ENCODE results near the gene ADGRB3.

The ADGRB3 gene

DNA sequence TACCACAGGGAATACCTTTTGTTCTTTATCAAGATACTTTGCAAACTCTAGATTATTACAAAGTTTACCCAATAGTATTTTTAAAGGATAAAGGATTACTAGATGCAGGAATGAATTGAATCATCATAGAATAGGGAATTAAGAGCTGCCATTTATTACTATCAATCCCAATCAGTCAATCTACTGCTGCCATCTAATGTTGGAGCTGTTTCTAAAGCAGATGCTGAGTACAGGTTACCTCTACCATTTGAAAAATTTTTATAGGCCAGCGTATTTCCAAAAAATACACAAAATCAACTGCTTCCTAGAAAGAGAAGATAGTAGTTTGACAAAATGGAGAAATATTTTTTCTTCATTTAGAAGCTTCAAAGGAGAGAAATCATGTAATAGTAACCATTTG is 520.4 kb downstream of the ADGRB3 start:
- DNase-seq: no peak

DNA sequence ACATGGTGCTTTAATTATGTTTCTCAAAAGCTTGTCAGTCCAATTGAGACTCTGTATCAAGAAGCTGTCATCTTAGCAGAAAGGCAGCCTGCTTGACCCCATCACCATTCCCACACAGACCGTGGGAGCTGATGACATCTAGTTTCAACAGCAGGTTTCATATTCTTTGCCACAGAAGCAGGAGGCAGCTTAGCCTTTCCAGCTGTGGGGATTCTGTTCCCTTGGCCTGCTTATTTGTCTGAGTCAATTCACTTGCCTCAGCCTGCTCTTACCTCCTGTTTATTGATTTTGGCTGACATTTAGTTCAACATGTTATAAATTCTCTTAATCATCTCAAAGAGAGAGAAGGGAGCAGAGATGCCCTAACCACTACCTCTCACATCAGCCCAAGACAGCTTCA is 527.7 kb downstream of the ADGRB3 start:
- no peak for DNase-seq

- peak; percentile 56 for DNase-seq
Observed at GRCh38 chr6:69164564-69165229, 529.6 kb downstream of the ADGRB3 start.

DNA sequence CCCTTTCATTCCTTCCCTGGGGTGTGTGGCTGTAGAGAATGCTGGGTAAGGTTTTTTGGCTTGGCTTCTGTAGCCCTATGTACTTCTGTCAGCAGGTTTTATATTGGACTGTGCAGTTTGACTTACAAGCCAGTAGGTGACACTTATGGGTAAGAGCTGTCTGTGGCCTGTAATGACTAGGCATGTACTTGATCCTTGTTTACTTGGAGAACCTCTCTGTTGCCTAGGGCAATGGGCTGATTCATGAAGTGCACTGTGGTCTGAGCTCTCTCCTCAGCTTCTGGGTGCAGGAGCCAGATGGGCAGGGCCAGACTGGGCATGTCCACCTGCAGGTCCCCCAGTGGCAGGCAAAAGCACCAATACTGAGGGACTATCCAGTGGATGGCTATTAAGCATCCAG is 544.6 kb downstream of the ADGRB3 start:
- DNase-seq: peak; percentile 84

GRCh38 chr6:69180361-69181067 is 545.4 kb downstream of the ADGRB3 start:
- DNase-seq: peak; percentile 54

GRCh38 chr6:69181964-69182363 is 546.9 kb downstream of the ADGRB3 start:
- DNase-seq: no peak

GRCh38 chr6:69185276-69185675 is 550.2 kb downstream of the ADGRB3 start:
- no peak for DNase-seq

GRCh38 chr6:69202768-69203167 is 567.7 kb downstream of the ADGRB3 start:
- no peak for DNase-seq

GRCh38 chr6:69216127-69216526 is 581.0 kb downstream of the ADGRB3 start:
- no peak for DNase-seq

GRCh38 chr6:69217343-69217742 is 582.3 kb downstream of the ADGRB3 start:
- DNase-seq: no peak

GRCh38 chr6:69220375-69220774 is 585.3 kb downstream of the ADGRB3 start:
- DNase-seq: no peak

DNA sequence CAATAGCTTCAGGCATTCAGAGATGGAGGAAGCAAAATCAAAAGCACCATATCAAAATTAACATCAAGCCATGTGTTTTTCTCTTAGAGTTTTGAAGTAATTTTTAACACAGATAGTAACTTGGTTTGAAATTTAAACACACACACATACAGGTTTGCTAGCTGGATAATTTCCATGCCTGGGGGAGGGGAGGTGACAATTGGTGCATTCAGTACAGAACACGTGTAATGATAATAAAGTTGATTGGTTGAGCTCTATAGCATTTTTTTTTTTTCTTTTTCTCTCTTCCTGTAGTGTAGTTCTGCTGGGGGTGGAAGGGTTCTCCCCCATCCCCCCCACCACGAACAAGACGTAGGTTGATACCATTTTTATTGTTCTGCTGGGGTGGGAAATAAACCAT is 596.9 kb downstream of the ADGRB3 start:
- no peak for DNase-seq

DNA sequence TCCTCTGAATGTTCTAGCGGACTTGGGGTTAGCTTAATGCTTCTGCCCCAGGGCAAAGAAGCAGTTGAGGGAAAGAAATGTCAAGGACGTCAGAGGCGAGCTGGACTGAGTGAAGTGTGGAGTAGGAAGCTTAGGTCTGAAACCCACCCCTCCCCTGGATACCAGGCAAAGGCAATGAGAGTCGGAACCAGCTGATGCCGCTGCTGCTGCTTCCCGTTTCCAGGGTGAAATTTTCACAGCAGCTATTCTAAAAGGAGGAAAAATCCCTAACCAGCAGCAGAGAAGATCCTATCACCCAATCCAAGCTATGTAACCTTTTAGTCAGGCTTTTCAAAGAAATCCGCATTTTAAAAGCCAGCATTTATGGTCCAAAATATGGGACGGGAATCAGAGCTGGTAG is 597.4 kb downstream of the ADGRB3 start:
- no peak for DNase-seq

DNA sequence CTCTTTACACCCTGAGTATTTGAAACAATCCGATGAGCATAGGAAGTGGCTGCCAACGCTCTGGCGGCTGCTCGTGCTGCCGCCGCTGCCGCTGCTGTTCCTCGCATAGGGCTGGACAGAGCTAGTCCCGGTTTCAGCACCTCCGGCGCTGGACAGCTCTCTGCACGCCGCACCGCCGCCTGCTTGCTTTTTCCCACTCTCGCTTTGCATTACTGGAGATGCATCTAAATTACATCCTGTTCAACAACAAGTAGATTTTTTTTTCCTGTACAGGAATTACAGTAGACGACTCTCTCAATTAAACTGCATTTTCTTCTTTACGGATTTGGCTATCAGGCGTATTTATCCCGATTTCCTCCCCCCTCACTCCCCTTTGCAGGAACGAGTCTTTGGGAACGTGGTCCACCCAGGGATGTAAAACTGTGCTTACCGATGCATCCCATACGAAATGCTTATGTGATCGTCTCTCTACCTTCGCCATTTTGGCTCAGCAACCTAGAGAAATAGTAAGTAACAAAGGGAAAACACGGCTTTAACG is 597.9 kb downstream of the ADGRB3 start:
- DNase-seq: peak; percentile 92

DNA sequence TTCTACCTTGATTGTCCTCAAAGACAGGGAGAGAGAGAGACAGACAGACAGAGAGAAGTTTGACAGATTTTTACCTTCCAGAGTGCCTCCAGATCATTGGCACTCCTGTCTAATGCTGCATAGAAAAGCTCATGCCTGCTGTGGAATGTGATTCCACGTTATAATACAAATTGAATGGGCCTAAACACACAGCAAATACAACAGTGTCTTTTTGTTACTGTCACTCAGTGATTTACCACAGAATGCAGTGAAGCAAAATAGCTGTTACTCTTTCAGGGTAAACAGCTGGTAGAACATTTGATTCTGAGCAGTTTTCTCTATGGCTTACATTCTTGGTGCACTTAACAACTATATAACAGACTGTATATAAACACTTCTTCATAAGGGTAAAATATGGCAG is 603.0 kb downstream of the ADGRB3 start:
- DNase-seq: no peak

DNA sequence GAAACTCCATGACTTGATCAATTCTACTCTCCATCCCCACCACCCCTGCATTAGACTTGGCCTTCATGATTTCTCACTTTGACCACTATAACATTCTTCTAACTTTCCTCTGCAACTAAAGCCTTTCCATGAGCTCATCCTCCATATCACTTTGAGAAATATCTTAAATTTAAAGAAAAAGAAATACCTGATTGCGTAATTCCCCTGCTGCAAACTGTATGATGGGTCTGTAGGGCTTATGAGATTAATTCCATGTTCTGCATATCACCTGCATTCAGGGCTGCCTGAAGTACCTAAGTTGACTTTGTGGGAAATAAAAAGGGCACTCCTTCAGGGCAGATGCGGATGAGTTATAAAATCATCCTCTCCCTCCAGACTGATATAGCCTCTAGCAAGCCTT is 611.9 kb downstream of the ADGRB3 start:
- DNase-seq: no peak

DNA sequence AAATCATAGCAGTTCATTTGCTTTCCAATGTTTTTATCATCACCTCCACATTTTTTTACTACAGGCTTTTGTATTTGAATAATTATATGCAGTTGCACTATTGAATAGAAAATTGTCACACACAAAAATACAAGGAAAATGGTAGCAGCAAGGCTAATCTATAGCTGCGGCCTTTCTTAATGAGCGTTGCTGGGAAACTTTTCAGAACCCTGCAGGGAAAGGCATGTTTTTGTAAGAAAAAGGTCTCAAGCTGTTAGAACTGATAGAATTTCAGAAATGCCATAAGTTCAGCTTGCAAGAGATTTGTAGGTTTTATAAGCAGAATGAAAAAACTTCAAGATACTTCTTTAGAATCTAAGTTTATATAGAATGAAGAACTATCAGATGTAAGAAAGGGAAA is 625.9 kb downstream of the ADGRB3 start:
- DNase-seq: no peak

- no peak for DNase-seq
Observed at GRCh38 chr6:69263297-69263696, 628.2 kb downstream of the ADGRB3 start.

DNA sequence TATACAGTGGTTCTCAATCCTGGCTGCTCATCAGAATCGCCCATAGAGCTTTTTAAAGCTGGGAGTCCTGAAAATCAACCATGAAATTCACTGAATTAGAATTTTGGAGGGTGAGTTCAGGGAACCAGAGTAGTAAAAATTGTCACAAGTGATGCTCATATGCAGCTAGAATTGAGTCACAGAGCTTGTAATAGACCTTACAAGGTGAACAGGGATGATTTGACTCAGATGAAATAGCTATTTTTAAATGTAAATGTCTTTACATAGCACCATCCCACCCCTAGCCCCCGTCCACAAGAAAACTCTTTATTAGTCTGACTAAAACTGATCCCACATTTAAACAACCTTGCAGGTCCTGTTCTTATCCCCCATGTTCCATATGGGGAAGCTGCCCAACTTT is 630.0 kb downstream of the ADGRB3 start:
- DNase-seq: no peak

- DNase-seq: no peak
Observed at GRCh38 chr6:69265706-69266105, 630.6 kb downstream of the ADGRB3 start.

DNA sequence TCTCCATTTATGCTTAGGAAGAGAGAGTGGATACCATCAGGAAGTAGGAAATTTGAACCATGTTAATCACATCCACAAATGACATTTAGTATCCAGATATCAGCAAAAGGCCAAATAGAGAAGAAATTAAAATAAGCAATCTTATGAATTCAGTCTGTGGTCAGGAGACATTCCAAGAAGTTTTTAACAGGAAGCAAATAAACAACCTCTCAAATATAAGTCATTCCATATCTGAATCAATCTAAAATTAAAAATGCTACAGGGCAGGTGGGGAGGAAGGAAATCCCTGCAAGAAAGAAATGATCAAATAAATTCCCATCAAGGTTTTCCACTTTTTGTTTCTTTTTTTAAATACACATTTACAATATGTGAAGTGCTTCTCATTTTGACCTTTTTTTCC is 641.1 kb downstream of the ADGRB3 start:
- no peak for DNase-seq

DNA sequence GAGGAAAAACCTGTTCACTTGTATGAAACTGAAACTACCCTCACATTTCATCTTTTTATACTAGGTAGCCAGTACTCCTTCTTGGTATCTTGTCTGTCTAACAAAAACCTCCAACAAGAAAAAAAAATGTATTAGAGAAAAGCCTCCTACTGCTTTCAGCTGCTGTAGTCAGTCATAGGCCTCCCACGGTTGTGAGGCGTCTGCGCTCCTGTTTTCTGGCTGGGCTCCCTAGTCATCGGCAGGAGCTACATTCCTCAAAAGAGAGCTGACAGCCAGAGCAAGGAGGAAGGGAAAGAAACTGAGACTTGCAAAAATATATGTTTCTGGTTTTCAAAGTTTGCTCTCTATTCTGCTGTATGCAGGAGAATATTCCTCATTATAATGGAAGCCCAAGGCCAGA is 644.7 kb downstream of the ADGRB3 start:
- DNase-seq: no peak

DNA sequence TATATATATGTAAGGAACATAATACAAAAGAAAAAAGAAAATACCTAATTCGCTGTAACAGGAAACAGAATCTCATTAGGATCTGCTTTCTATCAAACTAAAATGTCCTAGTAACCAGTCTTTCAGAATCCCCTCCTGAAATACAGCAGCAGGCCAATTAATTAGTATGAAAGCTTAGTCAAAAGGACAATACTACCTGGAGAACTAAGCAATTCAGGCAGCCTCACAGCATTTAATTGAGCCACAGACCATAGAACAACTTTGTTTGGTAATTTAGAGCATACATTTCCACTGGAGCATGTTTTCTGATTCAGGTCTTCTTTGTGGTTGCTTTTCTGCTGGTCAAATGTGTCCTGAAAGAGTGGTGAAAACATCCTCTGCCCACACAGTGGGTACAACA is 645.8 kb downstream of the ADGRB3 start:
- DNase-seq: no peak

- DNase-seq: no peak
Observed at GRCh38 chr6:69284176-69284730, 649.2 kb downstream of the ADGRB3 start.
